ENCODE results near the gene PARD3. TPM values are rescaled to one million over a fixed set of nuclear protein-coding genes. Genes with fewer than 3 reads are reported as not detected.

The PARD3 gene
- total RNA-seq, 1 experiment from 2014 or later = 57.4 TPM

DNA sequence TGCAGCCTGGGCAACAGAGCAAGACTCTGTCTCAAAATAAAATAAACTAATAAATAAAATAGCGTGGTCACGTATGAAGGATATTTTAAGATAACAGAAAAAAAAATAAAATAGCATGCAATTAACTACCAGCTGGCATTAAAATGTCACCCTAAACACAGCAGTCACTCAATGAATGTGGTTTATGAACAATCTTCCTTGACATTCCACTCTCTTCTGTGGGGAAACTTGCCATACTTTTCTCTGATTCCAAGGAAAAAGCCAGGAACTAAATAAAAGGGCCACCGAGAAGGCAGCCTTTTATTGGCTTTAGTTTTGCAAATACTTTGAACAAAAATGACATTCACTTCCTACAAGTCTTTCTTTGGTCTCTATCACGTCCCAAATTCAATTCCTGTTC, 266.6 kb downstream of the PARD3 start:
- no peak for DNase-seq
- H3K4me3 ChIP-seq = no peak overlapping the region
- no peaks in the 10 kb centered on the region for H3K9me2 ChIP-seq (ENCODE audit: insufficient read depth)
- TF ChIP-seq, protein P1, sequence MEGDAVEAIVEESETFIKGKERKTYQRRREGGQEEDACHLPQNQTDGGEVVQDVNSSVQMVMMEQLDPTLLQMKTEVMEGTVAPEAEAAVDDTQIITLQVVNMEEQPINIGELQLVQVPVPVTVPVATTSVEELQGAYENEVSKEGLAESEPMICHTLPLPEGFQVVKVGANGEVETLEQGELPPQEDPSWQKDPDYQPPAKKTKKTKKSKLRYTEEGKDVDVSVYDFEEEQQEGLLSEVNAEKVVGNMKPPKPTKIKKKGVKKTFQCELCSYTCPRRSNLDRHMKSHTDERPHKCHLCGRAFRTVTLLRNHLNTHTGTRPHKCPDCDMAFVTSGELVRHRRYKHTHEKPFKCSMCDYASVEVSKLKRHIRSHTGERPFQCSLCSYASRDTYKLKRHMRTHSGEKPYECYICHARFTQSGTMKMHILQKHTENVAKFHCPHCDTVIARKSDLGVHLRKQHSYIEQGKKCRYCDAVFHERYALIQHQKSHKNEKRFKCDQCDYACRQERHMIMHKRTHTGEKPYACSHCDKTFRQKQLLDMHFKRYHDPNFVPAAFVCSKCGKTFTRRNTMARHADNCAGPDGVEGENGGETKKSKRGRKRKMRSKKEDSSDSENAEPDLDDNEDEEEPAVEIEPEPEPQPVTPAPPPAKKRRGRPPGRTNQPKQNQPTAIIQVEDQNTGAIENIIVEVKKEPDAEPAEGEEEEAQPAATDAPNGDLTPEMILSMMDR (conservative IDR thresholded peaks at IDR 0.05) = no peak
- TF ChIP-seq EZH2 (IDR thresholded peaks at IDR 0.05; ENCODE audit: low read depth) = no peak
- ChIA-PET POLR2A (ENCODE audit: unreplicated experiment) (interaction anchor here (0.7 kb wide), 1 partner anchor 32 kb away, joined by 3 read pairs; no protein-coding TSS in a partner anchor), CTCF (no interaction called here)
- H3K4me2 ChIP-seq = no peak overlapping the region
- no peaks in the 10 kb centered on the region for H3K79me2 ChIP-seq (ENCODE audit: low read depth)
- no peaks in the 10 kb centered on the region for H3F3A ChIP-seq (ENCODE audit: insufficient read depth, low read depth)
- intact Hi-C loops (cut with micrococcal nuclease; ENCODE audit: unreplicated experiment) = no loop called here
- H3K36me3 ChIP-seq (ENCODE audit: low read depth) = no peaks in the 10 kb centered on the region
- no peak overlapping the region for H3K27ac ChIP-seq
- no peaks in the 10 kb centered on the region for H3K27me3 ChIP-seq (ENCODE audit: insufficient read depth, low read depth)
- H3K4me1 ChIP-seq (replicated peaks; ENCODE audit: insufficient read depth) = 0 out of 2 replicates have a peak, but pooled peaks cover 6% of the 10 kb centered on the region
- H3K9me3 ChIP-seq (ENCODE audit: insufficient read depth, low read depth) = no peaks in the 10 kb centered on the region
- BruUV-seq (replicated peaks) = no TSS peak
- H4K20me1 ChIP-seq (ENCODE audit: insufficient read depth) = no peaks in the 10 kb centered on the region
- no peak overlapping the region for H2AFZ ChIP-seq

DNA sequence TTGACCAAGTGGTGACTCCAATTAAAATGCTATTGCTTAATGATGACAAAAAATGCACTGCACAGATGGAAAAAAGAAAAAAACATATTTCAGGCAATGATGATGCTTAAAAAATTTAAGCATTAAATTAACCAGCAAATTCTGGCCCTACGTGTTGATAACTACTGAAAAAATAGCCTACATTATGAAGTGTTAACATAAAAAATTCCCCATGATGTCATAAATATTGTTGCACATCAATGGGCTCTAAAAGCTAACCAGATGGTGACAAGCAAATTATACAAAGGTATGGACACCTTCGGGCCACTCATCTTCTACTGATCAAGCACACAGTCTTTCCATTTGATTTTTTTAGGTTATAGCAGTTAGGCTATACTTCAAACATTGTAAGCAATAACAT, 267.4 kb downstream of the PARD3 start:
- Histone ChIP-seq H3K36me3 (ENCODE audit: low read depth) (no peaks in the 10 kb centered on the region), H4K20me1 (ENCODE audit: insufficient read depth) (no peaks in the 10 kb centered on the region), H3K4me3 (no peak overlapping the region), H3K9me3 (ENCODE audit: insufficient read depth, low read depth) (no peaks in the 10 kb centered on the region), H3K27ac (no peak overlapping the region), H3K4me1 (replicated peaks; ENCODE audit: insufficient read depth) (0 out of 2 replicates have a peak, but pooled peaks cover 6% of the 10 kb centered on the region), H3F3A (ENCODE audit: insufficient read depth, low read depth) (no peaks in the 10 kb centered on the region), H3K27me3 (ENCODE audit: insufficient read depth, low read depth) (no peaks in the 10 kb centered on the region), H3K9me2 (ENCODE audit: insufficient read depth) (no peaks in the 10 kb centered on the region), H3K4me2 (no peak overlapping the region), H3K79me2 (ENCODE audit: low read depth) (no peaks in the 10 kb centered on the region), H2AFZ (no peak overlapping the region)
- intact Hi-C loops (cut with micrococcal nuclease; ENCODE audit: unreplicated experiment) = no loop called here
- no TSS peak for BruUV-seq (replicated peaks)
- DNase-seq = no peak
- ChIA-PET CTCF (no interaction called here), POLR2A (ENCODE audit: unreplicated experiment) (no interaction called here)
- TF ChIP-seq, protein P1 (conservative IDR thresholded peaks at IDR 0.05) = no peak
- no peak for TF ChIP-seq EZH2 (IDR thresholded peaks at IDR 0.05; ENCODE audit: low read depth)

DNA sequence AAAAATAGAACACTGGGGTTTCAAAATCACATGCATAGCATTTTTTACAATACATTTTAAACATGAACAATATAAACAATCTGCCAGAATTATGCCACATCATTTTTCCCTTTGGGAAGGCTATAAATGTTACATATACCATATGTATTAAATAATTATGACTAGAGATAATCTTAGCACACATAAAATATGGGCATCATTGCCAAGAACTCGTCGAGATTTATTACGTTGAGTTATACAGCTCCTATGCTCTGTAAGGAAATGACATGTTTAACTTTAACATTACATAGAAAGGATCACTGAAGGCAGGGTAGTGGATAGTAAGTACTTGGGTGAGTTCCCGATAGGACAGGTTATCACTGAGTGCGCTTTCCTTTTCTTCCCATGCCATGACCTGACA, 267.8 kb downstream of the PARD3 start:
- Histone ChIP-seq H3K79me2 (ENCODE audit: low read depth) (no peaks in the 10 kb centered on the region), H2AFZ (no peak overlapping the region), H4K20me1 (ENCODE audit: insufficient read depth) (no peaks in the 10 kb centered on the region), H3K36me3 (ENCODE audit: low read depth) (no peaks in the 10 kb centered on the region), H3K4me2 (no peak overlapping the region), H3K9me3 (ENCODE audit: insufficient read depth, low read depth) (no peaks in the 10 kb centered on the region), H3K9me2 (ENCODE audit: insufficient read depth) (no peaks in the 10 kb centered on the region), H3K4me1 (replicated peaks; ENCODE audit: insufficient read depth) (0 out of 2 replicates have a peak, but pooled peaks cover 6% of the 10 kb centered on the region), H3K27ac (no peak overlapping the region), H3F3A (ENCODE audit: insufficient read depth, low read depth) (no peaks in the 10 kb centered on the region), H3K4me3 (no peak overlapping the region), H3K27me3 (ENCODE audit: insufficient read depth, low read depth) (no peaks in the 10 kb centered on the region)
- CTCF ChIA-PET = no interaction called here
- TF ChIP-seq EZH2 (IDR thresholded peaks at IDR 0.05; ENCODE audit: low read depth) = no peak
- TF ChIP-seq, protein P1 (conservative IDR thresholded peaks at IDR 0.05) = no peak
- no peak for DNase-seq
- POLR2A ChIA-PET (ENCODE audit: unreplicated experiment) = no interaction called here
- intact Hi-C loops (cut with micrococcal nuclease; ENCODE audit: unreplicated experiment) = no loop called here
- no TSS peak for BruUV-seq (replicated peaks)
